Heart right ventricle (tissue), 16 donors: ENCODE measurements around the gene SHANK2. TPM values are rescaled to one million over a fixed set of nuclear protein-coding genes. Genes with fewer than 3 reads are reported as not detected.

ENCODE experiments used
- ATAC-seq, 8 donors: fragments of 200-7000 bp; cut with Tn5 transposase; one replicate each; pipeline ENCODE4 v1.9.1; 2020; ENCODE audit warnings: mild to moderate bottlenecking in 8 of 8, moderate library complexity in 8 of 8, moderate number of reproducible peaks in 1 of 8
- DNase-seq, 2 donors: peaks; one replicate each; pipeline ENCODE4 v3.0.0-alpha.2; 2020
- H3K27ac ChIP-seq, 10 donors: fragments of 200-600 bp; sonication (generic) in 2 of 10; one replicate each; pipeline versions ENCODE4 v1.5.0 to v1.8.0; 2020 to 2022; ENCODE audit warnings: mild to moderate bottlenecking in 3 of 10
- H3K27me3 ChIP-seq, 7 donors: fragments of 200-600 bp; one replicate each; pipeline ENCODE4 v1.8.0; 2021 to 2022; ENCODE audit warnings: mild to moderate bottlenecking in 2 of 7
- H3K36me3 ChIP-seq, 9 donors: fragments of 200-600 bp; sonication (generic) in 1 of 9; one replicate each; pipeline versions ENCODE4 v1.5.0 to v1.8.0; 2020 to 2022; ENCODE audit warnings: mild to moderate bottlenecking in 2 of 9
- H3K4me1 ChIP-seq, 9 donors: fragments of 200-600 bp; sonication (generic) in 1 of 9; one replicate each; pipeline versions ENCODE4 v1.5.0 to v1.8.0; 2020 to 2022; ENCODE audit warnings: mild to moderate bottlenecking in 4 of 9
- H3K4me3 ChIP-seq, 10 donors: fragments of 200-600 bp; sonication (generic) in 2 of 10; one replicate each; pipeline versions ENCODE4 v1.5.0 to v1.8.0; 2020 to 2022; ENCODE audit warnings: mild to moderate bottlenecking in 7 of 10, moderate library complexity in 2 of 10
- H3K9me3 ChIP-seq, 11 donors: fragments of 200-600 bp in 10 of 11; sonication (generic) in 2 of 11; one replicate each; pipeline versions ENCODE4 v1.5.0 to v1.8.0; 2013 to 2022; ENCODE audit warnings: mild to moderate bottlenecking in 2 of 11, control low read depth in 1 of 11, moderate library complexity in 1 of 11
- CTCF ChIP-seq, 9 donors: fragments of 200-600 bp; sonication (generic) in 2 of 9; IDR thresholded peaks; one replicate each; pipeline versions ENCODE4 v1.5.0 to v1.8.0; 2021 to 2022; ENCODE audit warnings: antibody characterized with exemption in 9 of 9, mild to moderate bottlenecking in 5 of 9, moderate library complexity in 1 of 9
- WGBS, 2 donors: extraction: QIAGEN DNeasy Blood & Tissue Kit; methylation state at CpG; one replicate each; pipeline ENCODE4 v1.1.7; 2013; ENCODE audit warnings: inconsistent platforms in 1 of 2; 5-methylcytosine and 5-hydroxymethylcytosine counted together
- intact Hi-C, 10 donors: fragments of 100-400 bp; cut with DNase I; formaldehyde crosslinking; loops; one replicate each; pipeline versions ENCODE4 v1.11.1 to v1.14.2; 2022
- polyA plus RNA-seq, 2 donors: library from polyadenylated mRNA; stranded (reverse); fragments of 200-250 nt; gene quantifications; one replicate each; pipeline ENCODE4 v1.2.3, GENCODE V29; 2013
- total RNA-seq, 10 donors: library from RNA; stranded (reverse); fragmentation: NEBNext Ultra II Directional in 3 of 10; extraction: Animal tissue kit (Norgen Biotek cat#: 25700) in 3 of 10; gene quantifications; one replicate each; pipeline versions ENCODE4 v1.2.1 to v1.2.4, GENCODE V29; 2021 to 2023
- donor health status: Arrhythmogenic right ventricular cardiomyopathy.
- donor health status: ischemic (EF 13 %, LVEDD 7.1; RV severe dilation, severe dysfunction).
- donor health status: healthy with polysubstance abuse.
- donor health status: DM: no; HTN: yes; CAD: no.
- donor health status: DM: no; HTN: no; CAD: no.
- donor health status: ischemic (EF 25% LVEDD 6.9; RV normal size, moderate dysfunction).
- donor health status: ischemic (EF 25% LVEDD 5.7; RV mildly dilated, moderate dysfunction).
- donor health status: healthy.
- donor health status: DM: yes; HTN: yes; CAD: no.
- donor health status: Ischemic cardiomyopathy.
- donor health status: ischemic (EF 35%, LVEDD 5.7; RV mildly dilated, moderate dysfunction).
- donor health status: nonischemic (EF 11% LVEDD 7.7; RV severe dilation, severe dysfunction).
- donor health status: DM: yes; HTN: yes; CAD: no.
- donor health status: PGD.
- donor health status: ischemic (EF 29% LVEDD 5.4; RV normal size, mild dysfunction).
- donor health status: nonischemic (EF 23%, LVEDD 6.1; RV moderate dilation, normal function).

SHANK2 gene
- total and polyA plus RNA-seq, 12 donors, result under 0.01 to 0.71 (median 0.44) TPM; not detected in 2

GRCh38 chr11:71206186-71206585, 46.2 kb downstream of the SHANK2 start:
- DNase-seq, result no peak
- Histone ChIP-seq H3K36me3 (no peaks in the 10 kb centered on the region), H3K27ac (no peak overlapping the region), H3K4me1 (no peaks in the 10 kb centered on the region), H3K4me3 (no peak overlapping the region), H3K27me3 (peaks cover 0 to 45% (median 13%) of the 10 kb centered on the region in 7 donors), H3K9me3 (peaks cover 0 to 5% (median 0%) of the 10 kb centered on the region in 11 donors)
- no peak for TF ChIP-seq CTCF (IDR thresholded peaks at IDR 0.05)
- WGBS, 2 donors, result 24 to 28% methylated on average over 17 of the region's 17 CpGs
- intact Hi-C loops, result no loop called here
- ATAC-seq, result peak in 2 of 8 donors; percentile 18 to 33

DNA sequence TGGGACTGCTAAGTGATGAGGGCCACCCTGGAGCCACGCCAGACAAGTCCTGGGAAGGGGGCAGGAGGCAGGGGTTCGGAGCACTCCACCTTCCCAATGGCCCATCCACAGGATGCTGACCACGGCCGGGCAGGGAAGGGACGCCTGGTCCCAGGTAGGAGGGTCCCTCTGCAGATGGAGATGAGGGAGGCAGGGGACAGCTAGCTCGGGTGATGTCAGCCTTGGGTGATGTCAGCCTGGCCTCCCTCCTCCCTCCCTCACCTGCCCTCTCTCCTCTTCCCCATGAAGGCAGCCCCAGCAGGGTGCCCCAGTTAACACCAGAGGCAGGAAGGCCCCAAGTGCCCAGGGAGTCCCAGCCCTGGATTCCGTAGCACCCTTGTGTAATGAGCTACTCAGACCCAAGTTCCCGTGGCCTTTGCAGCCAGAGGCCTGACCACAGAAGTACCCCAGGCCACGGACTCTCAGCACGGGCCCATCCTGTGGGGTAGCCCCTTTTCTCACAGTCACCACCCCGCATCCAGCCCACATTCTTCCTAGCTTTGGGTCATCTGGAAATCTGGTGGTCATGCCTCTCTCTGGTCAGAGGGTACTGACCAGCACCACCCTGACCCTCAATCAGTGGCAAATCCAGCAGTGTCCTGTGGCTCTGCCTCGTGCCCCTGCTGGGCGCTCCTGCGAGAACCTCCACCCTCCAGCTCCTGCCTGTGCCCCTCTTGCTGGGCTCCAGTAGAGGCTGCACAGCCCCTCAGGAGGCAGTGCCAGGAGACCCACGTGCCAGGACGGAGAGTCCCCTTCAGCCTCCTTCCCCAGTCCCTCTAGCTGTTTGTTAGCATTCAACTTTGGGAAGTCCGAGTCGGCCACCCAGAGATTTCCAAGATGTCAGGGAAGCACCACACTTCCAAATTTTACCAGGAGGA, 47.4 kb downstream of the SHANK2 start:
- H3K4me1 ChIP-seq, result no peaks in the 10 kb centered on the region
- no peak overlapping the region for H3K27ac ChIP-seq
- 80 to 87% methylated on average over 17 to 18 of the region's 18 CpGs for WGBS, 2 donors
- H3K27me3 ChIP-seq, result peaks cover 0 to 49% (median 11%) of the 10 kb centered on the region in 7 donors
- DNase-seq (no peak), ATAC-seq (no peak)
- no peaks in the 10 kb centered on the region for H3K36me3 ChIP-seq
- intact Hi-C loops, result no loop called here
- TF ChIP-seq CTCF (IDR thresholded peaks at IDR 0.05), result no peak
- H3K4me3 ChIP-seq, result no peak overlapping the region
- H3K9me3 ChIP-seq, result peaks cover 0 to 5% (median 0%) of the 10 kb centered on the region in 11 donors

DNA sequence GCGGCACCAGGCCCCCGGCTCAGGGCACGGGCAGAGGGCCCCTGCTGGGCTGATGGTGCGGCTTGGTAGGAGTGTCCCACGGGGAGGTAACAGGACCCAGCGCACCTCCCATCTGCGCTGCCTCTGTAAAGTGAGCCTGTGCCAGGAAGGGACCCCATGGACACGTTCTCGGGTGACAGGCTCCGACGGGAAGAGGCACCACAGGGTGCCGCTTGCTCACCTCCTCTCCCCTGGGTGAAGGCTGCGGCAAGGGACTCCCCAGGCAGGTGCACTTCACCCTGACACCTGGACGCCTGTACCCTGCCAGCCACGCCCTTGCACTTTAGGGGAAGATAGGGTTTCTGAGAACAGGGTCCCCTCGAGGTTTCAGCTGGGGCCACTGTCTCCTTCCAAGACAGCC, 48.1 kb downstream of the SHANK2 start:
- no peak for TF ChIP-seq CTCF (IDR thresholded peaks at IDR 0.05)
- intact Hi-C loops, result no loop called here
- Histone ChIP-seq H3K4me3 (no peak overlapping the region), H3K36me3 (no peaks in the 10 kb centered on the region), H3K4me1 (no peaks in the 10 kb centered on the region), H3K27ac (no peak overlapping the region), H3K9me3 (peaks cover 0 to 5% (median 0%) of the 10 kb centered on the region in 11 donors), H3K27me3 (peaks cover 0 to 47% (median 6%) of the 10 kb centered on the region in 7 donors)
- DNase-seq (no peak), ATAC-seq (no peak)
- WGBS, 2 donors, result 76 to 79% methylated on average over 16 of the region's 16 CpGs

DNA sequence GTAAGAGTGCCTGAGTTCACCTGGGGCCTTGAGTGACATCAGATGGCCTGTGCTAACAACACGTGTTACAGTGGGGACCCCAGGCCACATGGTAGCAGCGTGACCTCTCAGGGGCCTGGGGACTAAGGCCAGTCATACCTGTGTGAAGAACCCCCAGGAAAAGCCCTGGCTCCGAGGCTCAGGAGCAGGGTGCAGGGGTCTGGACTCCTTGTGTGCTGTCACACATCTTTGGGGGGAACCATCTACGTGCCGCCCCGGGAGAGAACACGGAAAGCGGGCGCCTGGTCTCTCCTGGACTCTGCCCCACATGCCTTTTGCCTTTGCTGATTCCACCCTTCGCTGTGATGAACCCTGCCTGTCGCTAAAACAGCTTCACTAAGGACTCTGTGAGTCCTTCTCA, 48.7 kb downstream of the SHANK2 start:
- Histone ChIP-seq H3K4me3 (no peak overlapping the region), H3K4me1 (no peaks in the 10 kb centered on the region), H3K27me3 (peaks cover 0 to 42% (median 6%) of the 10 kb centered on the region in 7 donors), H3K36me3 (no peaks in the 10 kb centered on the region), H3K9me3 (peaks cover 0 to 5% (median 0%) of the 10 kb centered on the region in 11 donors), H3K27ac (no peak overlapping the region)
- intact Hi-C loops, result no loop called here
- DNase-seq, result no peak
- no peak for ATAC-seq
- no peak for TF ChIP-seq CTCF (IDR thresholded peaks at IDR 0.05)
- 87 to 89% methylated on average over 11 of the region's 11 CpGs for WGBS, 2 donors
